Measurements from ENCODE around the gene VMP1.
"Not testable (repeated sequence)": the region's sequence is repeated elsewhere in the genome, so short reads cannot be mapped to it uniquely, and the experiment has no call there.

Gene VMP1

GRCh38 chr17:59841091-59841881 is 133.8 kb downstream of the VMP1 start:
- DNase-seq (ENCODE audit: low spot score): not testable (repeated sequence)

GRCh38 chr17:59841882-59842263 is 134.4 kb downstream of the VMP1 start:
- not testable (repeated sequence) for DNase-seq (ENCODE audit: low spot score)

GRCh38 chr17:59842901-59843652 is 135.6 kb downstream of the VMP1 start:
- no peak for DNase-seq (ENCODE audit: low spot score)

GRCh38 chr17:59844884-59845594 is 137.6 kb downstream of the VMP1 start:
- no peak for DNase-seq (ENCODE audit: low spot score)

GRCh38 chr17:59845595-59846393 is 138.3 kb downstream of the VMP1 start:
- DNase-seq (ENCODE audit: low spot score): peak; percentile 28

GRCh38 chr17:59846394-59847165 is 139.1 kb downstream of the VMP1 start:
- no peak for DNase-seq (ENCODE audit: low spot score)

GRCh38 chr17:59848385-59848668 is 140.9 kb downstream of the VMP1 start:
- DNase-seq (ENCODE audit: low spot score): no peak

GRCh38 chr17:59848778-59849177 is 141.3 kb downstream of the VMP1 start:
- no peak for DNase-seq (ENCODE audit: low spot score)

- not testable (repeated sequence) for DNase-seq (ENCODE audit: low spot score)
These were observed 142.9 kb downstream of the VMP1 start for GRCh38 chr17:59850311-59850710.

GRCh38 chr17:59851439-59852375 is 144.3 kb downstream of the VMP1 start:
- no peak for DNase-seq (ENCODE audit: low spot score)

GRCh38 chr17:59852847-59853167 is 145.4 kb downstream of the VMP1 start:
- DNase-seq (ENCODE audit: low spot score): not testable (repeated sequence)

- DNase-seq (ENCODE audit: low spot score): peak; percentile 57
These were observed 145.9 kb downstream of the VMP1 start for GRCh38 chr17:59853168-59853918.

- DNase-seq (ENCODE audit: low spot score): not testable (repeated sequence)
These were observed 146.7 kb downstream of the VMP1 start for GRCh38 chr17:59853919-59854729.

- no peak for DNase-seq (ENCODE audit: low spot score)
These were observed 149.7 kb downstream of the VMP1 start for GRCh38 chr17:59856859-59857794.

GRCh38 chr17:59858167-59858816 is 150.8 kb downstream of the VMP1 start:
- DNase-seq (ENCODE audit: low spot score): no peak

- DNase-seq (ENCODE audit: low spot score): no peak
These were observed 151.5 kb downstream of the VMP1 start for GRCh38 chr17:59858932-59859331.

GRCh38 chr17:59859444-59860025 is 152.1 kb downstream of the VMP1 start:
- DNase-seq (ENCODE audit: low spot score): no peak
